Testis (tissue), 3 donors: ENCODE results near the gene UNG. TPM values are rescaled to one million over a fixed set of nuclear protein-coding genes. Genes with fewer than 3 reads are reported as not detected.
A peak's percentile ranks its signal among the peaks of the same experiment; 100 is the strongest.

Source experiments
- DNase-seq: peaks from one replicate; pipeline ENCODE4 v3.0.0-alpha.2; 2019
- H3K27ac ChIP-seq, 2 donors: fragments of 200-600 bp; sonication (generic); one replicate each; pipeline ENCODE4 v1.5.1; 2019
- H3K27me3 ChIP-seq: fragments of 200-600 bp; sonication (generic); one replicate; pipeline ENCODE4 v1.5.1; 2019
- H3K36me3 ChIP-seq: fragments of 200-600 bp; sonication (generic); one replicate; pipeline ENCODE4 v1.5.1; 2017; ENCODE audit warnings: low read depth; ENCODE audit errors: missing control alignments
- H3K4me1 ChIP-seq: fragments of 200-600 bp; sonication (generic); one replicate; pipeline ENCODE4 v1.5.1; 2019
- H3K4me3 ChIP-seq, 2 donors: fragments of 200-600 bp; sonication (generic); one replicate each; pipeline ENCODE4 v1.5.1; 2017 to 2019
- H3K9me3 ChIP-seq: fragments of 200-600 bp; sonication (generic); one replicate; pipeline ENCODE4 v1.5.1; 2017
- CTCF ChIP-seq, 3 experiments: fragments of 450-650 bp in 2 of 3; fragments of 200-600 bp in 1 of 3; sonication (generic) in 1 of 3; IDR thresholded peaks; one replicate each; pipeline ENCODE4 v1.5.1; 2016 to 2019; ENCODE audit warnings: antibody characterized with exemption in 3 of 3, mild to moderate bottlenecking in 2 of 3, moderate library complexity in 1 of 3
- POLR2A ChIP-seq: fragments of 450-650 bp; IDR thresholded peaks from one replicate; pipeline ENCODE4 v1.6.1; 2017; ENCODE audit warnings: antibody characterized with exemption, mild to moderate bottlenecking, moderate library complexity
- WGBS, 2 donors: methylation state at CpG; one replicate each; pipeline ENCODE4 v1.1.5; 2018; 5-methylcytosine and 5-hydroxymethylcytosine counted together
- intact Hi-C: fragments of 100-400 bp; cut with DNase I; formaldehyde crosslinking; loops from one replicate; pipeline ENCODE4 v1.15.1; 2023; ENCODE audit warnings: low total_unique reads
- polyA plus RNA-seq: library from polyadenylated mRNA; stranded (reverse); fragments of 350-450 nt; fragmentation: Illumina TruSeq; extraction: RNeasy Lipid Tissue Mini Kit (QIAGEN cat#74804); gene quantifications from one replicate; pipeline ENCODE4 v1.2.3, GENCODE V29; 2014; ENCODE audit warnings: low read depth, low replicate concordance; ENCODE audit not compliant: insufficient read depth
- total RNA-seq, 2 donors: library from RNA; depleted of rRNA; stranded (reverse); fragments of >200 nt; gene quantifications; one replicate each; pipeline ENCODE4 v1.2.3, GENCODE V29; 2016

The UNG gene
- total and polyA plus RNA-seq, 3 donors from 2014 or later = 55.3 to 81.5 (median 80.2) TPM

GRCh38 chr12:109099431-109100020 lies 2.1 kb downstream of the UNG start:
- Histone ChIP-seq H3K4me3 (peak overlapping the region; percentile 80 to 81), H3K36me3 (no peaks in the 10 kb centered on the region), H3K9me3 (no peaks in the 10 kb centered on the region), H3K27me3 (no peaks in the 10 kb centered on the region), H3K4me1 (peaks cover 11% of the 10 kb centered on the region), H3K27ac (peak overlapping the region in 1 of 2 donors; percentile 90)
- 67% methylated on average over 12 of the region's 12 CpGs for WGBS, 2 donors
- DNase-seq = no peak
- TF ChIP-seq CTCF (IDR thresholded peaks at IDR 0.05) (no peak), POLR2A (no peak)
- intact Hi-C loops = no loop called here

- WGBS, 2 donors = 81 to 90% methylated on average over 4 of the region's 4 CpGs
- Histone ChIP-seq H3K4me3 (no peak overlapping the region), H3K27ac (no peak overlapping the region), H3K4me1 (peaks cover 11% of the 10 kb centered on the region), H3K9me3 (no peaks in the 10 kb centered on the region), H3K36me3 (no peaks in the 10 kb centered on the region), H3K27me3 (no peaks in the 10 kb centered on the region)
- TF ChIP-seq POLR2A (no peak), CTCF (IDR thresholded peaks at IDR 0.05) (no peak)
- no peak for DNase-seq
- intact Hi-C loops = no loop called here
Observed at GRCh38 chr12:109100741-109101140, 3.3 kb downstream of the UNG start.

- peaks cover 7% of the 10 kb centered on the region for H3K4me1 ChIP-seq
- no peaks in the 10 kb centered on the region for H3K9me3 ChIP-seq
- DNase-seq = no peak
- H3K36me3 ChIP-seq = no peaks in the 10 kb centered on the region
- H3K27ac ChIP-seq = no peak overlapping the region
- intact Hi-C loops = no loop called here
- WGBS, 2 donors = 93 to 94% methylated on average over 3 of the region's 3 CpGs
- H3K27me3 ChIP-seq = no peaks in the 10 kb centered on the region
- H3K4me3 ChIP-seq = no peak overlapping the region
- TF ChIP-seq CTCF (IDR thresholded peaks at IDR 0.05) (no peak), POLR2A (no peak)
Observed at GRCh38 chr12:109102491-109102890, 5.1 kb downstream of the UNG start.

- 87 to 95% methylated on average over 5 of the region's 5 CpGs for WGBS, 2 donors
- Histone ChIP-seq H3K27ac (no peak overlapping the region), H3K4me3 (no peak overlapping the region), H3K36me3 (no peaks in the 10 kb centered on the region), H3K27me3 (no peaks in the 10 kb centered on the region), H3K4me1 (peaks cover 7% of the 10 kb centered on the region), H3K9me3 (no peaks in the 10 kb centered on the region)
- no peak for TF ChIP-seq POLR2A
- TF ChIP-seq CTCF (IDR thresholded peaks at IDR 0.05) = no peak
- intact Hi-C loops = no loop called here
- no peak for DNase-seq
Observed at GRCh38 chr12:109105176-109105575, 7.8 kb downstream of the UNG start.

- WGBS, 2 donors = 70 to 80% methylated on average over 6 of the region's 6 CpGs
- intact Hi-C loops = loop anchor here (2.0 kb wide), 1 partner anchor 13 kb away; the partner anchor contains the start of gene UNG
- TF ChIP-seq CTCF (IDR thresholded peaks at IDR 0.05) (no peak), POLR2A (no peak)
Observed at GRCh38 chr12:109109746-109110350, 12.5 kb downstream of the UNG start.

More at GRCh38 chr12:109109746-109110350, 12.5 kb downstream of the UNG start:
- no peaks in the 10 kb centered on the region for H3K9me3 ChIP-seq
- DNase-seq = no peak
- H3K27ac ChIP-seq = peak overlapping the region; percentile 81 to 89
- peaks cover 38% of the 10 kb centered on the region for H3K4me1 ChIP-seq
- no peak overlapping the region for H3K4me3 ChIP-seq
- no peaks in the 10 kb centered on the region for H3K27me3 ChIP-seq
- no peaks in the 10 kb centered on the region for H3K36me3 ChIP-seq
